ENCODE results near the gene FBRSL1. TPM values are rescaled to one million over a fixed set of nuclear protein-coding genes. Genes with fewer than 3 reads are reported as not detected.
"Not testable (repeated sequence)": the region's sequence is repeated elsewhere in the genome, so short reads cannot be mapped to it uniquely, and the experiment has no call there.

Gene FBRSL1
- total and polyA plus RNA-seq, 7 donors = 3.9 to 37.0 (median 10.3) TPM

- intact Hi-C loops (cut with DNase I) = no loop called here
- 92 to 94% methylated on average over 11 of the region's 11 CpGs for WGBS, 2 donors
- DNase-seq = no peak
- Histone ChIP-seq H3K27me3 (no peaks in the 10 kb centered on the region), H3K9me3 (no peaks in the 10 kb centered on the region), H3K36me3 (peaks cover 0 to 10% (median 0%) of the 10 kb centered on the region in 4 donors), H3K4me1 (peaks cover 0 to 1% (median 0%) of the 10 kb centered on the region in 4 donors), H3K27ac (no peak overlapping the region), H3K4me3 (no peak overlapping the region)
- TF ChIP-seq, protein P1, sequence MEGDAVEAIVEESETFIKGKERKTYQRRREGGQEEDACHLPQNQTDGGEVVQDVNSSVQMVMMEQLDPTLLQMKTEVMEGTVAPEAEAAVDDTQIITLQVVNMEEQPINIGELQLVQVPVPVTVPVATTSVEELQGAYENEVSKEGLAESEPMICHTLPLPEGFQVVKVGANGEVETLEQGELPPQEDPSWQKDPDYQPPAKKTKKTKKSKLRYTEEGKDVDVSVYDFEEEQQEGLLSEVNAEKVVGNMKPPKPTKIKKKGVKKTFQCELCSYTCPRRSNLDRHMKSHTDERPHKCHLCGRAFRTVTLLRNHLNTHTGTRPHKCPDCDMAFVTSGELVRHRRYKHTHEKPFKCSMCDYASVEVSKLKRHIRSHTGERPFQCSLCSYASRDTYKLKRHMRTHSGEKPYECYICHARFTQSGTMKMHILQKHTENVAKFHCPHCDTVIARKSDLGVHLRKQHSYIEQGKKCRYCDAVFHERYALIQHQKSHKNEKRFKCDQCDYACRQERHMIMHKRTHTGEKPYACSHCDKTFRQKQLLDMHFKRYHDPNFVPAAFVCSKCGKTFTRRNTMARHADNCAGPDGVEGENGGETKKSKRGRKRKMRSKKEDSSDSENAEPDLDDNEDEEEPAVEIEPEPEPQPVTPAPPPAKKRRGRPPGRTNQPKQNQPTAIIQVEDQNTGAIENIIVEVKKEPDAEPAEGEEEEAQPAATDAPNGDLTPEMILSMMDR (IDR thresholded peaks at IDR 0.05) = no peak
- TF ChIP-seq POLR2AphosphoS5 (IDR thresholded peaks at IDR 0.05) = no peak
- TF ChIP-seq EP300 (IDR thresholded peaks at IDR 0.05) = no peak
- TF ChIP-seq POLR2A (IDR thresholded peaks at IDR 0.05) = no peak
These were observed 39.3 kb downstream of the FBRSL1 start for GRCh38 chr12:132529156-132529839.

- intact Hi-C loops (cut with DNase I) = no loop called here
- WGBS, 2 donors = 91 to 92% methylated on average over 10 of the region's 10 CpGs
- no peaks in the 10 kb centered on the region for H3K27me3 ChIP-seq
- TF ChIP-seq POLR2A (IDR thresholded peaks at IDR 0.05) (no peak), EP300 (IDR thresholded peaks at IDR 0.05) (no peak), POLR2AphosphoS5 (IDR thresholded peaks at IDR 0.05) (no peak)
- no peaks in the 10 kb centered on the region for H3K4me1 ChIP-seq
- no peak for DNase-seq
- no peaks in the 10 kb centered on the region for H3K9me3 ChIP-seq
- H3K4me3 ChIP-seq = no peak overlapping the region
- H3K27ac ChIP-seq = no peak overlapping the region
- peaks cover 0 to 10% (median 0%) of the 10 kb centered on the region in 4 donors for H3K36me3 ChIP-seq
These were observed 40.0 kb downstream of the FBRSL1 start for GRCh38 chr12:132529906-132530305.

DNA sequence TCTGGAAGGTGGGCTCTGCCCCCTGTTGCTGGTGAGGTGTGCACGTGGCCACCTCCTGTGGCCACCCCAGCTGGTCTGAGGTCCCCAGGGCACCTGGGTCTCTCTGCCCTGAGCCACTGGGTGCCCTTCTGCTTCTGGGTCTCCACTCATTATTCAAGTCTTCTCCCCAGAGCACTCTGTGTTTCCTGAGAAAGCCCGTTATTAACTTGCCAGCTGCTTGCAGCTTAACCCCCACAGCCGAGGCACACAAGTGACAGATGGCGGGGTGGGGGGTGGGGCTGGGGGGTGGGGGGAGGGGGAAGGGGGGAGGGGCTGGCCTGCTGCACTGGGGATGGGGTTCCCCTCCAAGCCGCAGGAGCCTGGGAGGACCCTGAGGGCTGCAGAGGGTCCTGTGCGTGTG is 40.5 kb downstream of the FBRSL1 start:
- no peak overlapping the region for H3K4me3 ChIP-seq
- H3K9me3 ChIP-seq = no peaks in the 10 kb centered on the region
- intact Hi-C loops (cut with DNase I) = no loop called here
- peaks cover 0 to 10% (median 0%) of the 10 kb centered on the region in 4 donors for H3K36me3 ChIP-seq
- no peaks in the 10 kb centered on the region for H3K4me1 ChIP-seq
- no peak overlapping the region for H3K27ac ChIP-seq
- DNase-seq = no peak
- TF ChIP-seq POLR2AphosphoS5 (IDR thresholded peaks at IDR 0.05) (no peak), EP300 (IDR thresholded peaks at IDR 0.05) (no peak), POLR2A (IDR thresholded peaks at IDR 0.05) (no peak)
- TF ChIP-seq, protein P1 (IDR thresholded peaks at IDR 0.05) = no peak
- H3K27me3 ChIP-seq = no peaks in the 10 kb centered on the region
- WGBS, 2 donors = 63 to 87% methylated on average over 6 of the region's 6 CpGs

- no peaks in the 10 kb centered on the region for H3K27me3 ChIP-seq
- no peak for DNase-seq
- H3K36me3 ChIP-seq = peaks cover 0 to 6% (median 0%) of the 10 kb centered on the region in 4 donors
- no peaks in the 10 kb centered on the region for H3K4me1 ChIP-seq
- no peaks in the 10 kb centered on the region for H3K9me3 ChIP-seq
- H3K27ac ChIP-seq = no peak overlapping the region
- 96 to 97% methylated on average over 7 of the region's 7 CpGs for WGBS, 2 donors
- TF ChIP-seq, protein P1 (IDR thresholded peaks at IDR 0.05) = no peak
- TF ChIP-seq POLR2A (IDR thresholded peaks at IDR 0.05) = no peak
- TF ChIP-seq EP300 (IDR thresholded peaks at IDR 0.05) = no peak
- no peak for TF ChIP-seq POLR2AphosphoS5 (IDR thresholded peaks at IDR 0.05)
- no peak overlapping the region for H3K4me3 ChIP-seq
- intact Hi-C loops (cut with DNase I) = no loop called here
These were observed 40.9 kb downstream of the FBRSL1 start for GRCh38 chr12:132530851-132531250.

DNA sequence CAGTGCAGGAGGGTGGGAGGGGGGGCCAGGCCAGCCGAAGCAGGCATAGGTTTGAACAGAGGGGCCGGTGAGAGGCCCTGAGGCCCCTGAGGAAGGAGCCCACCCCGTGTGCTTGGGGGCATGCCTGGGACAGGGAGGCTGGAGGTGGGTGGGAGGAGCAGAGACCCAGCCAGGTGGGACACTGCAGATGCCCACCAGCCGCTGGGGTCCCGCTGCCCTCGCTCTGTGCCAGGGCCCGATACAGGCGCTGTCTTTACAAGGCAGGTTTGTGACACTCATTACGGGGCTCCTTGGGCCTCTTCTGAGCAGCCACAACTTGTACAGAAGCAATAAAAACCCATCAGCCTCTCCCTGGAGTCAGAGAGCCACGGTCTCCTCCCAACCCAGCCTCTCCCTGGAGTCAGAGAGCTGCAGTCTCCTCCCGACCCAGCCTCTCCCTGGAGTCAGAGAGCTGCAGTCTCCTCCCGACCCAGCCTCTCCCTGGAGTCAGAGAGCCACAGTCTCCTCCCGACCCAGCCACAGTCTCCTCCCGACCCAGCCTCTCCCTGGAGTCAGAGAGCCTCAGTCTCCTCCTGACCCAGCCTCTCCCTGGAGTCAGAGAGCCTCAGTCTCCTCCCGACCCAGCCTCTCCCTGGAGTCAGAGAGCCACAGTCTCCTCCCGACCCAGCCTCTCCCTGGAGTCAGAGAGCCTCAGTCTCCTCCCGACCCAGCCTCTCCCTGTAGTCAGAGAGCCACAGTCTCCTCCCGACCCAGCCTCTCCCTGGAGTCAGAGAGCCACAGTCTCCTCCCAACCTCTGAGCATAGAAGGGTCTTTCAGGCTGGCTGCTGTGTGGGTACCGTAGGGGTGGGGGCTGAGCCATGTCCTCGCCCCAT is 43.0 kb downstream of the FBRSL1 start:
- H3K36me3 ChIP-seq; H3K4me1 ChIP-seq; H3K27ac ChIP-seq; DNase-seq; intact Hi-C loops (cut with DNase I); H3K4me3 ChIP-seq; H3K9me3 ChIP-seq; H3K27me3 ChIP-seq: not testable (repeated sequence)
- WGBS, 2 donors = 88 to 93% methylated on average over 20 of the region's 20 CpGs

Data from sigmoid colon (tissue), 7 donors.